GF-D8 (cell line): ENCODE data around the gene OR10A5.
"Not testable (repeated sequence)": the region's sequence is repeated elsewhere in the genome, so short reads cannot be mapped to it uniquely, and the experiment has no call there.

Source experiments
- DNase-seq: peaks from one replicate; lab custom pipeline; 2025; lab: John Stamatoyannopoulos, UW

Gene OR10A5

DNA sequence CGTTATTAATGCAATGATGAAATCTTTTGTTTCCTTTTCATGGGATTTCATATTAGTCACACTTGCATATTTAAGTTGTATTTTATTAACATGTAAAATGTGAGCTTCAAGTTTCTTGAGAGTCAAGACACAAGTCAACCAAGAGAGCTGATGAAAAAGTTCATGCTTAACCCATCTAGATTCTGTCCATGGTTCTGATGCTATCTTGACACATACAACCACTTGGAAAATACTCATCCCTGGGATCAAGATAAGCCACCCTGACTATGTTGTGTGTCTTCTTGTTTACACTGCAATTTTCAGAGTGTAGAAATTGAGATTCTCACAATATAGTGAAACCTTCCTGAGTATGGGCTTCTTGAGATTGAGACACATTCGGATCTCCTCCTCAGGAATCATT is 30.3 kb downstream of the OR10A5 start:
- DNase-seq = no peak

- no peak for DNase-seq
These were observed 30.8 kb downstream of the OR10A5 start, which contains the start of gene OR10A4 for GRCh38 chr11:6876325-6876724. Gene OR10A4 (plus strand): TSS chr11:6876625. CDS start chr11:6876648, 23 bp downstream.

DNA sequence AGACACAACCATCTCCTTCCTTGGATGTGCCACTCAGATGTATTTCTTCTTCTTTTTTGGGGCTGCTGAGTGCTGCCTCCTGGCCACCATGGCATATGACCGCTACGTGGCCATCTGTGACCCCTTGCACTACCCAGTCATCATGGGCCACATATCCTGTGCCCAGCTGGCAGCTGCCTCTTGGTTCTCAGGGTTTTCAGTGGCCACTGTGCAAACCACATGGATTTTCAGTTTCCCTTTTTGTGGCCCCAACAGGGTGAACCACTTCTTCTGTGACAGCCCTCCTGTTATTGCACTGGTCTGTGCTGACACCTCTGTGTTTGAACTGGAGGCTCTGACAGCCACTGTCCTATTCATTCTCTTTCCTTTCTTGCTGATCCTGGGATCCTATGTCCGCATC is 31.4 kb downstream of the OR10A5 start:
- DNase-seq = no peak

DNA sequence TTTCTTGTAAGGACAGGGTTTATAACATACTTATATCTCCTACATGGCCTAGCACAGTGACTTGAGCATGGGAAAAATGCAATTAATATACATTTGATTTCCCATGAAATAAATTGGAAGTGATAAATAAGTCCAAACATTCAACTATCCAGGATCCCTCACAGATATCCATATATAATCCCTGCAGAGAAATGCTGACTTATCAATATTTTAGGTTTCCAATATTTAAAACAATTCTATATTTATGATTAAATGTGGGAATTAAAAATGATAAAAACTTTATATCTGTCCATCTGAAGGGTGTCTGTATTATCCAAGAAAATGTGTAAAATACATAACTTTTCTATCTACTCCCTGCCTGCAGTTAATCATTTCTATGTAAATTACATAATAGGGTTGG is 37.3 kb downstream of the OR10A5 start:
- DNase-seq = no peak

DNA sequence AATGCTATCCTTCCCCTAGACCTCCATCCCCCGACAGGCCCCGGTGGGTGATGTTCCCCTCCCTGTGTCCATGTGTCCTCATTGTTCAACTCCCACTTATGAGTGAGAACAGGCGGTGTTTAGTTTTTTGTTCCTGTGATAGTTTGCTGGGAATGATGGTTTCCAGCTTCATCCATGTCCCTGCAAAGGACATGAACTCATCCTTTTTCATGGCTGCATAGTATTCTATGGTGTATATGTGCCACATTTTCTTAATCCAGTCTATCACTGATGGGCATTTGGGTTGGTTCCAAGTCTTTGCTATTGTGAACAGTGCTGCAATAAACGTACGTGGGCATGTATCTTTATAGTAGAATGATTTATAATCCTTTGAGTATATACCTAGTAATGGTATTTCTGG is 42.2 kb downstream of the OR10A5 start:
- DNase-seq = not testable (repeated sequence)

- DNase-seq = no peak
These were observed 43.3 kb downstream of the OR10A5 start for GRCh38 chr11:6888830-6889229.

DNA sequence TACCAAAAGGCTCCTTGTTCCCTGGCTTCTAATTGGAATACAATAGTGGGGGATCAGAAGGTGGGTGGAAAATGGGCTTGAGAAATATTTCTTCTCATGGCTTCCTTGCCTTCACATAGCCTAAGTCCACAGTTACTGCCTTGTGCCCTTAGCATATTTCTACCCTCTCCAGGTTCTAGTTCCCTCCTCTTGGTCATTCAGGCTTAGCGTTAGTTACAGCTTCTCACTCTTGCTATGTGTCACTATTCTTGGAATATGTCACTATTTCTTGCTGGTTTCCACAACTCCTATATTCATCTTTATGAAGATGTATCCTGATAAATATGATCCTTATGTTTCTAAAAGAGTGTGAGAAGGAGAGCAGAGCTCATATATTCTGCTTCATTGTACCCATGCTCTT is 44.4 kb downstream of the OR10A5 start:
- no peak for DNase-seq

DNA sequence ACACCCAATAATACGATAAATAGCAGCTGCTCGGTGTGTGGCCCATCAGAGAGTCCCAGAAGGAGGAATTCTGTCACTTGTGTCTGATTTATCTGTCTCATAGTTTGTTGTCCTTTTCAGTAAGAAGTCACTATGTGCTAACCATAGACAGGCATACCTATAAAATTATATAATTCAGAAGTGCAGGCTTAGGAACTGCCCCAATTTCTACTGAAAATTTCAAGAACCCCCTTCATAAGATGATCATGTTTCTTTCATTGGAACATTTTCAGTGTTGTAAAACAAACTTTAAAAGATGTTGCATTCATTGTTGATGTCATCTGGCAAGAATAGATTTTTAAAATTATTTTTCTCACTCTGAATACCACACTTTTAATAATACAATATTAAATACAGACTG is 46.9 kb downstream of the OR10A5 start, which contains the start of gene OR2D2:
Gene OR2D2 (minus strand): TSS at position 101 of the 400 bp plus-strand sequence. CDS start 0 bp downstream, at position 101.
- no peak for DNase-seq

DNA sequence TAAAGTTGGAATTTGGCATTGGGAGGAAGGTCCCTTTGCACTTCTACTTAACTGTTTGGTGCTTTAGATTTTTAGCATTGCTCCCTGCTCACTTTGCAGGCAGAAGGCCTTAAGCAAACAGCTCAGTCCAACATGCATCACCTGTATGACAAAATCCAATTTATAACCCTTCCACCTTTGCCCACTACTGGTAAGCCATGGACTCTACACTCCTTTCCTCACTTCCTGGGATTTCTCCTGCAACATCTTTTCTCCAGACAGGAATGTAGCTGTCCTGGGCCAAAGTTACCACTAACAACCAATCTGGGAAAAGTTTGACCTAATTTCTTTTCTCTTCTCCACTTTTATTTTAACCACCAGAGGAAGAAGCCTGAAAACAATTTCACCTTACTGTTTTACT is 48.6 kb downstream of the OR10A5 start:
- DNase-seq = no peak

- no peak for DNase-seq
These were observed 49.5 kb downstream of the OR10A5 start for GRCh38 chr11:6895010-6895409.
